Liver (tissue), 3 donors: ENCODE measurements around the gene COL21A1.

ENCODE experiments used
- ATF3 ChIP-seq: IDR thresholded peaks from 2 replicates; pipeline ENCODE4 v1.6.1; 2016; ENCODE audit warnings: antibody characterized with exemption
- CTCF ChIP-seq: fragments of 150-350 bp; IDR thresholded peaks from 2 replicates; pipeline ENCODE4 v1.5.1; 2017; ENCODE audit warnings: improper control_type of control experiment, low read depth, low read length; ENCODE audit not compliant: missing input control
- EGR1 ChIP-seq, 2 donors: IDR thresholded peaks; 2 replicates each; pipeline ENCODE4 v1.6.1; 2016 to 2018; ENCODE audit warnings: antibody characterized with exemption in 2 of 2, low read depth in 2 of 2
- HNF4G ChIP-seq: IDR thresholded peaks from 2 replicates; pipeline ENCODE4 v1.6.1; 2016; ENCODE audit warnings: antibody characterized with exemption
- MAX ChIP-seq: IDR thresholded peaks from 2 replicates; pipeline ENCODE4 v1.6.1; 2016; ENCODE audit warnings: antibody characterized with exemption
- REST ChIP-seq: IDR thresholded peaks from 2 replicates; pipeline ENCODE4 v1.6.1; 2016; ENCODE audit warnings: antibody characterized with exemption, mild to moderate bottlenecking
- RXRA ChIP-seq, 2 donors: IDR thresholded peaks; 2 replicates each; pipeline ENCODE4 v1.6.1; 2017 to 2018; ENCODE audit warnings: antibody characterized with exemption in 2 of 2, mild to moderate bottlenecking in 1 of 2
- SP1 ChIP-seq: IDR thresholded peaks from 2 replicates; pipeline ENCODE4 v1.6.1; 2018; ENCODE audit warnings: antibody characterized with exemption, mild to moderate bottlenecking
- TAF1 ChIP-seq: conservative IDR thresholded peaks from 2 replicates; pipeline ENCODE4 v1.6.1; 2016; ENCODE audit warnings: antibody characterized with exemption, mild to moderate bottlenecking
- YY1 ChIP-seq: IDR thresholded peaks from 2 replicates; pipeline ENCODE4 v1.6.1; 2016; ENCODE audit warnings: antibody characterized with exemption, mild to moderate bottlenecking
- ZBTB33 ChIP-seq: IDR thresholded peaks from 2 replicates; pipeline ENCODE4 v1.6.1; 2016; ENCODE audit warnings: antibody characterized with exemption
- donor health status: healthy.
- donor health status: healthy.

- no peak for TF ChIP-seq EGR1 (IDR thresholded peaks at IDR 0.05; ENCODE audit: low read depth in 2 of 2)
- TF ChIP-seq REST, result no peak
- TF ChIP-seq CTCF, result no peak
- TF ChIP-seq YY1, result no peak
- no peak for TF ChIP-seq RXRA (IDR thresholded peaks at IDR 0.05)
- TF ChIP-seq HNF4G, result no peak
- TF ChIP-seq ATF3, result no peak
- no peak for TF ChIP-seq MAX
- TF ChIP-seq TAF1, result no peak
- TF ChIP-seq ZBTB33, result no peak
- no peak for TF ChIP-seq SP1
These were observed 103.6 kb downstream of the COL21A1 start for GRCh38 chr6:56143796-56144195.
